Activated CD4-positive, alpha-beta T cell treated with anti-CD3 and anti-CD28 coated beads for 36 hours (primary cell): ENCODE data around the gene LTBP1. TPM values are rescaled to one million over a fixed set of nuclear protein-coding genes. Genes with fewer than 3 reads are reported as not detected.
"Not testable (repeated sequence)": the region's sequence is repeated elsewhere in the genome, so short reads cannot be mapped to it uniquely, and the experiment has no call there.

Source experiments
- ATAC-seq: fragments of 200-7000 bp; cut with Tn5 transposase; one replicate; pipeline ENCODE4 v1.10.0; 2021; ENCODE audit warnings: mild to moderate bottlenecking, moderate library complexity
- CTCF ChIA-PET: fragments of 350-600 bp; sonication (Branson Sonifier 250); formaldehyde crosslinking; loops from one replicate; lab custom pipeline; 2021; ENCODE audit warnings: antibody characterized with exemption; lab: Charles Lee
- POLR2A ChIA-PET: fragments of 350-600 bp; sonication (Branson Sonifier 250); formaldehyde crosslinking; loops from one replicate; lab custom pipeline; 2021; ENCODE audit warnings: antibody characterized with exemption, inconsistent platforms; lab: Charles Lee
- DNase-seq: peaks from one replicate; pipeline ENCODE4 v3.0.0-alpha.2; 2020
- H3K27ac Mint-ChIP-seq: one replicate; pipeline ENCODE4 v1.8.0; 2021; ENCODE audit warnings: mixed read lengths
- H3K27me3 Mint-ChIP-seq: one replicate; pipeline ENCODE4 v1.8.0; 2021; ENCODE audit warnings: mixed read lengths
- H3K36me3 Mint-ChIP-seq: one replicate; pipeline ENCODE4 v1.8.0; 2021; ENCODE audit warnings: low read depth, mixed read lengths
- H3K4me1 Mint-ChIP-seq: one replicate; pipeline ENCODE4 v1.8.0; 2021; ENCODE audit warnings: mixed read lengths
- H3K4me3 Mint-ChIP-seq: one replicate; pipeline ENCODE4 v1.8.0; 2021; ENCODE audit warnings: mild to moderate bottlenecking, moderate library complexity, mixed read lengths
- H3K9me3 Mint-ChIP-seq: one replicate; pipeline ENCODE4 v1.8.0; 2021; ENCODE audit warnings: low read depth, mixed read lengths
- intact Hi-C, 2 experiments: fragments of 100-400 bp; cut with DNase I in 1 of 2; cut with micrococcal nuclease in 1 of 2; formaldehyde crosslinking; loops; one replicate each; pipeline versions ENCODE4 v1.14.2 to v1.15.1; 2022 to 2024; cut with DNase I, micrococcal nuclease
- total RNA-seq, 2 experiments: library from RNA; stranded (reverse); gene quantifications; one replicate each; pipeline ENCODE4 v1.2.3, GENCODE V29; 2021

The LTBP1 gene
- total RNA-seq, 2 experiments from 2014 or later = 0.14 to 0.26 TPM

GRCh38 chr2:32919901-32920300 lies 26.9 kb upstream of the LTBP1 start:
- intact Hi-C loops, H3K9me3 Mint-ChIP-seq, POLR2A ChIA-PET, H3K27ac Mint-ChIP-seq, H3K4me1 Mint-ChIP-seq, H3K4me3 Mint-ChIP-seq, H3K36me3 Mint-ChIP-seq, ATAC-seq, DNase-seq: not testable (repeated sequence)
- CTCF ChIA-PET = interaction anchor here (1.0 kb wide), 1 partner anchor 148 kb away, joined by 3 read pairs; no protein-coding TSS in a partner anchor
- H3K27me3 Mint-ChIP-seq = peaks cover 11% of the 10 kb centered on the region

GRCh38 chr2:32921486-32921885 lies 25.3 kb upstream of the LTBP1 start:
- CTCF ChIA-PET, H3K36me3 Mint-ChIP-seq: not testable (repeated sequence)

GRCh38 chr2:32922501-32922900 lies 24.3 kb upstream of the LTBP1 start:
- CTCF ChIA-PET = no interaction called here
- H3K27me3 Mint-ChIP-seq = peaks cover 13% of the 10 kb centered on the region

More at GRCh38 chr2:32921486-32921885, 25.3 kb upstream of the LTBP1 start:
- H3K27ac Mint-ChIP-seq, H3K4me3 Mint-ChIP-seq, POLR2A ChIA-PET, H3K4me1 Mint-ChIP-seq, H3K9me3 Mint-ChIP-seq, DNase-seq, intact Hi-C loops, ATAC-seq: not testable (repeated sequence)
- H3K27me3 Mint-ChIP-seq = peaks cover 11% of the 10 kb centered on the region

GRCh38 chr2:32923109-32923508 lies 23.6 kb upstream of the LTBP1 start:
- ChIA-PET CTCF (no interaction called here), POLR2A (no interaction called here)
- DNase-seq = no peak
- no peak for ATAC-seq
- H3K9me3 Mint-ChIP-seq = no peaks in the 10 kb centered on the region
- H3K27ac Mint-ChIP-seq = no peak overlapping the region
- no peaks in the 10 kb centered on the region for H3K36me3 Mint-ChIP-seq
- intact Hi-C loops = no loop called here
- peaks cover 13% of the 10 kb centered on the region for H3K27me3 Mint-ChIP-seq
- H3K4me3 Mint-ChIP-seq = no peak overlapping the region
- no peaks in the 10 kb centered on the region for H3K4me1 Mint-ChIP-seq

More at GRCh38 chr2:32922501-32922900, 24.3 kb upstream of the LTBP1 start:
- POLR2A ChIA-PET = no interaction called here
- Mint-ChIP-seq H3K4me3 (no peak overlapping the region), H3K9me3 (no peaks in the 10 kb centered on the region), H3K4me1 (no peaks in the 10 kb centered on the region), H3K36me3 (no peaks in the 10 kb centered on the region), H3K27ac (no peak overlapping the region)
- intact Hi-C loops = no loop called here
- ATAC-seq = no peak
- DNase-seq = no peak

GRCh38 chr2:32925283-32925815 lies 21.4 kb upstream of the LTBP1 start:
- DNase-seq (no peak), ATAC-seq (no peak)
- Mint-ChIP-seq H3K27me3 (peaks cover 10% of the 10 kb centered on the region), H3K4me1 (no peaks in the 10 kb centered on the region), H3K36me3 (no peaks in the 10 kb centered on the region), H3K9me3 (no peaks in the 10 kb centered on the region), H3K4me3 (no peak overlapping the region), H3K27ac (no peak overlapping the region)
- POLR2A ChIA-PET = no interaction called here
- intact Hi-C loops = no loop called here
- CTCF ChIA-PET = no interaction called here

- H3K4me3 Mint-ChIP-seq = no peak overlapping the region
- no peaks in the 10 kb centered on the region for H3K4me1 Mint-ChIP-seq
- no peak overlapping the region for H3K27ac Mint-ChIP-seq
- intact Hi-C loops = no loop called here
- DNase-seq = no peak
- peaks cover 10% of the 10 kb centered on the region for H3K27me3 Mint-ChIP-seq
- no peaks in the 10 kb centered on the region for H3K9me3 Mint-ChIP-seq
- ChIA-PET CTCF (no interaction called here), POLR2A (no interaction called here)
- no peaks in the 10 kb centered on the region for H3K36me3 Mint-ChIP-seq
- no peak for ATAC-seq
Observed at GRCh38 chr2:32925976-32926707, 20.6 kb upstream of the LTBP1 start.

- no peaks in the 10 kb centered on the region for H3K36me3 Mint-ChIP-seq
- no peak overlapping the region for H3K27ac Mint-ChIP-seq
- H3K4me1 Mint-ChIP-seq = no peaks in the 10 kb centered on the region
- POLR2A ChIA-PET = no interaction called here
- intact Hi-C loops = no loop called here
- no peak for ATAC-seq
- H3K27me3 Mint-ChIP-seq = peaks cover 10% of the 10 kb centered on the region
- H3K9me3 Mint-ChIP-seq = no peaks in the 10 kb centered on the region
- CTCF ChIA-PET = no interaction called here
- no peak for DNase-seq
- no peak overlapping the region for H3K4me3 Mint-ChIP-seq
Observed at GRCh38 chr2:32926708-32927084, 20.1 kb upstream of the LTBP1 start.

- Mint-ChIP-seq H3K4me3 (no peak overlapping the region), H3K9me3 (no peaks in the 10 kb centered on the region), H3K27ac (no peak overlapping the region), H3K36me3 (no peaks in the 10 kb centered on the region), H3K4me1 (no peaks in the 10 kb centered on the region), H3K27me3 (peaks cover 4% of the 10 kb centered on the region)
- no peak for DNase-seq
- intact Hi-C loops = no loop called here
- CTCF ChIA-PET = no interaction called here
- POLR2A ChIA-PET = no interaction called here
- ATAC-seq = no peak
Observed at GRCh38 chr2:32930436-32930835, 16.3 kb upstream of the LTBP1 start.

GRCh38 chr2:32931519-32931918 lies 15.2 kb upstream of the LTBP1 start:
- H3K4me3 Mint-ChIP-seq = no peak overlapping the region
- intact Hi-C loops = no loop called here
- H3K27me3 Mint-ChIP-seq = peaks cover 4% of the 10 kb centered on the region
- no peaks in the 10 kb centered on the region for H3K4me1 Mint-ChIP-seq
- no peak for DNase-seq
- no peak for ATAC-seq
- H3K27ac Mint-ChIP-seq = no peak overlapping the region
- no peaks in the 10 kb centered on the region for H3K36me3 Mint-ChIP-seq
- CTCF ChIA-PET = interaction anchor here (0.6 to 0.7 kb wide), 2 partner anchors 266 to 1296 kb away, joined by 3 read pairs; no protein-coding TSS in a partner anchor
- H3K9me3 Mint-ChIP-seq = no peaks in the 10 kb centered on the region
- POLR2A ChIA-PET = no interaction called here

- Mint-ChIP-seq H3K27me3 (peaks cover 6% of the 10 kb centered on the region), H3K4me1 (no peaks in the 10 kb centered on the region), H3K9me3 (no peaks in the 10 kb centered on the region), H3K36me3 (no peaks in the 10 kb centered on the region), H3K4me3 (no peak overlapping the region), H3K27ac (no peak overlapping the region)
- ChIA-PET CTCF (interaction anchor here (0.7 kb wide), 1 partner anchor 267 kb away, joined by 3 read pairs; no protein-coding TSS in a partner anchor), POLR2A (no interaction called here)
- intact Hi-C loops = no loop called here
- DNase-seq (no peak), ATAC-seq (no peak)
Observed at GRCh38 chr2:32931945-32932709, 14.6 kb upstream of the LTBP1 start.

- POLR2A ChIA-PET = no interaction called here
- no peaks in the 10 kb centered on the region for H3K9me3 Mint-ChIP-seq
- peaks cover 10% of the 10 kb centered on the region for H3K27me3 Mint-ChIP-seq
- no peak overlapping the region for H3K4me3 Mint-ChIP-seq
- ATAC-seq (no peak), DNase-seq (no peak)
- CTCF ChIA-PET = interaction anchor here (0.9 kb wide), 1 partner anchor 9 kb away, joined by 3 read pairs; no protein-coding TSS in a partner anchor
- H3K36me3 Mint-ChIP-seq = no peaks in the 10 kb centered on the region
- intact Hi-C loops = no loop called here
- no peak overlapping the region for H3K27ac Mint-ChIP-seq
- no peaks in the 10 kb centered on the region for H3K4me1 Mint-ChIP-seq
Observed at GRCh38 chr2:32932825-32933755, 13.7 kb upstream of the LTBP1 start.
